K562 (cell line): ENCODE measurements around the gene SIGLEC5. TPM values are rescaled to one million over a fixed set of nuclear protein-coding genes. Genes with fewer than 3 reads are reported as not detected.

Experiments used
- ADNP ChIP-seq: fragments of 200-800 bp; sonication (Bioruptor generic); IDR thresholded peaks from 2 replicates; pipeline ENCODE4 v1.6.1; 2016; ENCODE audit warnings: missing genetic modification characterization, missing compliant biosample characterization
- EHMT2 ChIP-seq: fragments of 450-650 bp; IDR thresholded peaks from 2 replicates; pipeline ENCODE4 v1.6.1; 2018; ENCODE audit warnings: antibody characterized with exemption
- HEY1 ChIP-seq: fragments of 250-450 bp; sonication (Bioruptor Pico); IDR thresholded peaks from 2 replicates; pipeline ENCODE4 v1.5.0; 2020; ENCODE audit warnings: mild to moderate bottlenecking, moderate library complexity, borderline replicate concordance
- MTF1 ChIP-seq: fragments of 250-450 bp; sonication (Bioruptor Pico); IDR thresholded peaks from 2 replicates; pipeline ENCODE4 v1.9.0; 2021; ENCODE audit warnings: moderate library complexity, mild to moderate bottlenecking, inconsistent platforms, borderline replicate concordance
- SMC3 ChIP-seq: conservative IDR thresholded peaks from 2 replicates; pipeline ENCODE4 v1.6.1; 2011; ENCODE audit warnings: low read depth, low read length, improper control_type of control experiment; ENCODE audit not compliant: insufficient read depth
- SRF ChIP-seq, 2 experiments: fragments of 250-450, 450-650 bp in 1 of 2; sonication (Bioruptor Pico) in 1 of 2; sonication (generic) in 1 of 2; formaldehyde crosslinking; IDR thresholded peaks; 2 replicates each; pipeline versions ENCODE4 v1.5.0 to v1.5.1; 2020 to 2022; ENCODE audit warnings: mild to moderate bottlenecking in 1 of 2, missing genetic modification reagents in 1 of 2
- ZBTB1 ChIP-seq: sonication (generic); formaldehyde crosslinking; IDR thresholded peaks from 2 replicates; pipeline ENCODE4 v1.8.1; 2023; ENCODE audit warnings: missing genetic modification reagents, low read depth, mild to moderate bottlenecking, borderline replicate concordance
- ZNF263 ChIP-seq: sonication (generic); formaldehyde crosslinking; IDR thresholded peaks from 2 replicates; pipeline ENCODE4 v1.8.0; 2022; ENCODE audit warnings: mild to moderate bottlenecking, missing genetic modification reagents, borderline replicate concordance
- polyA plus RNA-seq, 8 experiments: library from polyadenylated mRNA; depleted of rRNA in 4 of 8; stranded (reverse) in 5 of 8; unstranded in 3 of 8; fragments of >200 nt; fragmentation: Nextera tagmentation in 2 of 8; fragmentation: Illumina TruSeq in 1 of 8; extraction: Ambion mirVana in 2 of 8; extraction: Trizol in 1 of 8; gene quantifications; 2 replicates each; pipeline versions ENCODE4 v1.2.1 to v1.2.3, GENCODE V29; 2011 to 2014; ENCODE audit warnings: inconsistent platforms in 1 of 8, missing spikeins in 1 of 8
- total RNA-seq, 7 experiments: library from RNA; depleted of rRNA in 6 of 7; stranded (reverse); fragments of >200 nt in 6 of 7; fragmentation: Illumina TruSeq in 2 of 7; extraction: Trizol in 2 of 7; gene quantifications; 2 replicates each; pipeline versions ENCODE4 v1.2.1 to v1.2.3, GENCODE V29; 2011 to 2021; ENCODE audit warnings: low replicate concordance in 1 of 7
- TF ChIP-seq, protein P1 (sequence below), 3 experiments: fragments of 200-800 bp in 1 of 3; fragments of 250-450 bp in 1 of 3; fragments of 450-650 bp in 1 of 3; sonication (Bioruptor Pico) in 1 of 3; sonication (Bioruptor generic) in 1 of 3; formaldehyde crosslinking in 1 of 3; IDR thresholded peaks; 2 replicates each; pipeline versions ENCODE4 v1.6.1 to v1.8.0; 2016 to 2022; ENCODE audit warnings: mild to moderate bottlenecking in 2 of 3, missing genetic modification characterization in 2 of 3, missing compliant biosample characterization in 1 of 3, moderate library complexity in 1 of 3
- TF ChIP-seq, protein P2 (sequence below): sonication (generic); formaldehyde crosslinking; IDR thresholded peaks from 2 replicates; pipeline ENCODE4 v1.8.1; 2023; ENCODE audit warnings: mild to moderate bottlenecking, missing genetic modification reagents
- TF ChIP-seq, protein P3 (sequence below), 2 experiments: fragments of 450-650 bp; formaldehyde crosslinking in 1 of 2; IDR thresholded peaks; 2 replicates each; pipeline versions ENCODE4 v1.4.0 to v1.6.1; 2014 to 2020; ENCODE audit warnings: mild to moderate bottlenecking in 2 of 2, borderline replicate concordance in 1 of 2, low read depth in 1 of 2

Gene SIGLEC5
- total and polyA plus RNA-seq, 9 of the 15 experiments (the other 6 are each of a cell fraction or from before 2014, with no cell fraction given): 0.14 TPM; not detected in 8

DNA sequence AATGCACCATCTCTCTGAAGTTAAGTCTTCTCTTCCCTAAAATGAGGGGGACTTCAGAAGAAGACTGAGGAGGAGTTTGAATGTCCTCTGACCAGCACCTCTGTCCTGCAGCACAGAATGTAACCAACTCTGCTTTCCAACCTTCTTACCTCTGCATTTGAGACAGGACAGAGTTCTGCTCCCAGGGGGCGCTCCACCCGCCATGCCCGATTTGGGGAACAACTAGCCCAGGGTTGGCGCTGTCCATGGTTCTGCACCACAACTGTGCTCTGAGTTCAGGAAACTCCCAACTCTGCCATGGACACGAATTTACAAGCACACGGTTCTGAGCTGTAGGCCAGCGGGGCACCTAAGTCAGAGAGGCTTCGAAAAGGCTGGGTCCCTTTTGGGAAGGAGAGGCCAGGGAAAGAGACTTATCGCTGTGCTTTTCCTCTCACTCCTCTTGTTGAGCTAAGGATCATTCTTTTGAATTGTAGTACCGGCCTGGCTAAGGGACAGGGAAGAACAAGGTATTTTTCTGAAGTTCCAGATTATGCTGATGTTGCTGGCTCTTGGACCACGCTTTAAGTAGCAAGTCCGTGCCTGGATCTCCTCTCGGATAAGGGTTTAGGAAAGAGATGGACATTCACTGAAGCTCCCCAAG is 22.2 kb downstream of the SIGLEC5 start (continued):
- TF ChIP-seq, protein P1, sequence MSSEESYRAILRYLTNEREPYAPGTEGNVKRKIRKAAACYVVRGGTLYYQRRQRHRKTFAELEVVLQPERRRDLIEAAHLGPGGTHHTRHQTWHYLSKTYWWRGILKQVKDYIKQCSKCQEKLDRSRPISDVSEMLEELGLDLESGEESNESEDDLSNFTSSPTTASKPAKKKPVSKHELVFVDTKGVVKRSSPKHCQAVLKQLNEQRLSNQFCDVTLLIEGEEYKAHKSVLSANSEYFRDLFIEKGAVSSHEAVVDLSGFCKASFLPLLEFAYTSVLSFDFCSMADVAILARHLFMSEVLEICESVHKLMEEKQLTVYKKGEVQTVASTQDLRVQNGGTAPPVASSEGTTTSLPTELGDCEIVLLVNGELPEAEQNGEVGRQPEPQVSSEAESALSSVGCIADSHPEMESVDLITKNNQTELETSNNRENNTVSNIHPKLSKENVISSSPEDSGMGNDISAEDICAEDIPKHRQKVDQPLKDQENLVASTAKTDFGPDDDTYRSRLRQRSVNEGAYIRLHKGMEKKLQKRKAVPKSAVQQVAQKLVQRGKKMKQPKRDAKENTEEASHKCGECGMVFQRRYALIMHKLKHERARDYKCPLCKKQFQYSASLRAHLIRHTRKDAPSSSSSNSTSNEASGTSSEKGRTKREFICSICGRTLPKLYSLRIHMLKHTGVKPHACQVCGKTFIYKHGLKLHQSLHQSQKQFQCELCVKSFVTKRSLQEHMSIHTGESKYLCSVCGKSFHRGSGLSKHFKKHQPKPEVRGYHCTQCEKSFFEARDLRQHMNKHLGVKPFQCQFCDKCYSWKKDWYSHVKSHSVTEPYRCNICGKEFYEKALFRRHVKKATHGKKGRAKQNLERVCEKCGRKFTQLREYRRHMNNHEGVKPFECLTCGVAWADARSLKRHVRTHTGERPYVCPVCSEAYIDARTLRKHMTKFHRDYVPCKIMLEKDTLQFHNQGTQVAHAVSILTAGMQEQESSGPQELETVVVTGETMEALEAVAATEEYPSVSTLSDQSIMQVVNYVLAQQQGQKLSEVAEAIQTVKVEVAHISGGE (CRISPR knock-in tag; IDR thresholded peaks at IDR 0.05): 0 out of 6 replicates have a peak, but pooled peaks of 1 of the 3 experiments have one; percentile 52
- TF ChIP-seq ZBTB1 (CRISPR knock-in tag): peak; percentile 82; the same call in 1 of the 2 replicates
- TF ChIP-seq, protein P2, sequence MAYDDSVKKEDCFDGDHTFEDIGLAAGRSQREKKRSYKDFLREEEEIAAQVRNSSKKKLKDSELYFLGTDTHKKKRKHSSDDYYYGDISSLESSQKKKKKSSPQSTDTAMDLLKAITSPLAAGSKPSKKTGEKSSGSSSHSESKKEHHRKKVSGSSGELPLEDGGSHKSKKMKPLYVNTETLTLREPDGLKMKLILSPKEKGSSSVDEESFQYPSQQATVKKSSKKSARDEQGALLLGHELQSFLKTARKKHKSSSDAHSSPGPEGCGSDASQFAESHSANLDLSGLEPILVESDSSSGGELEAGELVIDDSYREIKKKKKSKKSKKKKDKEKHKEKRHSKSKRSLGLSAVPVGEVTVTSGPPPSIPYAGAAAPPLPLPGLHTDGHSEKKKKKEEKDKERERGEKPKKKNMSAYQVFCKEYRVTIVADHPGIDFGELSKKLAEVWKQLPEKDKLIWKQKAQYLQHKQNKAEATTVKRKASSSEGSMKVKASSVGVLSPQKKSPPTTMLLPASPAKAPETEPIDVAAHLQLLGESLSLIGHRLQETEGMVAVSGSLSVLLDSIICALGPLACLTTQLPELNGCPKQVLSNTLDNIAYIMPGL: peak; percentile 86
- TF ChIP-seq ADNP (tag): no peak
- TF ChIP-seq HEY1 (CRISPR knock-in tag): 0 out of 2 replicates have a peak, but pooled peaks have one; percentile 18
- TF ChIP-seq MTF1 (CRISPR knock-in tag): no peak
- peak; percentile 95 for TF ChIP-seq SMC3
- peak; percentile 85; the same call in 1 of the 2 replicates for TF ChIP-seq ZNF263
- peak in 1 of 2 experiments; percentile 93; a peak in 2 of 4 replicates for TF ChIP-seq SRF (CRISPR knock-in tag; IDR thresholded peaks at IDR 0.05)
- TF ChIP-seq, protein P3, sequence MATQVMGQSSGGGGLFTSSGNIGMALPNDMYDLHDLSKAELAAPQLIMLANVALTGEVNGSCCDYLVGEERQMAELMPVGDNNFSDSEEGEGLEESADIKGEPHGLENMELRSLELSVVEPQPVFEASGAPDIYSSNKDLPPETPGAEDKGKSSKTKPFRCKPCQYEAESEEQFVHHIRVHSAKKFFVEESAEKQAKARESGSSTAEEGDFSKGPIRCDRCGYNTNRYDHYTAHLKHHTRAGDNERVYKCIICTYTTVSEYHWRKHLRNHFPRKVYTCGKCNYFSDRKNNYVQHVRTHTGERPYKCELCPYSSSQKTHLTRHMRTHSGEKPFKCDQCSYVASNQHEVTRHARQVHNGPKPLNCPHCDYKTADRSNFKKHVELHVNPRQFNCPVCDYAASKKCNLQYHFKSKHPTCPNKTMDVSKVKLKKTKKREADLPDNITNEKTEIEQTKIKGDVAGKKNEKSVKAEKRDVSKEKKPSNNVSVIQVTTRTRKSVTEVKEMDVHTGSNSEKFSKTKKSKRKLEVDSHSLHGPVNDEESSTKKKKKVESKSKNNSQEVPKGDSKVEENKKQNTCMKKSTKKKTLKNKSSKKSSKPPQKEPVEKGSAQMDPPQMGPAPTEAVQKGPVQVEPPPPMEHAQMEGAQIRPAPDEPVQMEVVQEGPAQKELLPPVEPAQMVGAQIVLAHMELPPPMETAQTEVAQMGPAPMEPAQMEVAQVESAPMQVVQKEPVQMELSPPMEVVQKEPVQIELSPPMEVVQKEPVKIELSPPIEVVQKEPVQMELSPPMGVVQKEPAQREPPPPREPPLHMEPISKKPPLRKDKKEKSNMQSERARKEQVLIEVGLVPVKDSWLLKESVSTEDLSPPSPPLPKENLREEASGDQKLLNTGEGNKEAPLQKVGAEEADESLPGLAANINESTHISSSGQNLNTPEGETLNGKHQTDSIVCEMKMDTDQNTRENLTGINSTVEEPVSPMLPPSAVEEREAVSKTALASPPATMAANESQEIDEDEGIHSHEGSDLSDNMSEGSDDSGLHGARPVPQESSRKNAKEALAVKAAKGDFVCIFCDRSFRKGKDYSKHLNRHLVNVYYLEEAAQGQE (IDR thresholded peaks at IDR 0.05; ENCODE audit: borderline replicate concordance): peak; percentile 100
- TF ChIP-seq, protein P3 (CRISPR knock-in tag; IDR thresholded peaks at IDR 0.05; ENCODE audit: low read depth): peak; percentile 99
- TF ChIP-seq EHMT2: peak; percentile 100
